AG08395 (cell line): ENCODE data around the gene PDXDC1.
"Not testable (repeated sequence)": the region's sequence is repeated elsewhere in the genome, so short reads cannot be mapped to it uniquely, and the experiment has no call there.

Experiments
- DNase-seq: peaks from one replicate; pipeline ENCODE4 v3.0.0; 2012; ENCODE audit warnings: mixed read lengths, low spot score

The PDXDC1 gene

GRCh38 chr16:15062085-15062810, 87.4 kb downstream of the PDXDC1 start:
- not testable (repeated sequence) for DNase-seq

DNA sequence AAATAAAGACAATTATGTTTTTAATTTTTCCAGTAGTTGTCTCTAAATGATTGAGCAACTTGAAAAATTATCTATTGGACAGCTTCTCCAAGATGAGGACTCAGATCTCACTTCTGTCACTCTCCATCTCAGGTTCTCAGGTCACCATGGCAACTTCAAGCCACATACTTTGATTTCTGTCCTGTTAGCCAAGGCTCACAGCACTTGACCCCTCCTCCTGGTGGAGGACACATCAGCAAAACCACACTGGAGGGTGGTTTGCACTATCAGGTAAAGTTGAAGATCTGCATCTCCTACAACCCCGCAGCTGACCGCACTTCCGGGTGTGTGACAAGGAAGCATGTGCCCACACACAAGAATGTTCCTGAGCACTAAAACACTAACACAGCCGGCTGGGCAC, 91.1 kb downstream of the PDXDC1 start:
- DNase-seq, result not testable (repeated sequence)

DNA sequence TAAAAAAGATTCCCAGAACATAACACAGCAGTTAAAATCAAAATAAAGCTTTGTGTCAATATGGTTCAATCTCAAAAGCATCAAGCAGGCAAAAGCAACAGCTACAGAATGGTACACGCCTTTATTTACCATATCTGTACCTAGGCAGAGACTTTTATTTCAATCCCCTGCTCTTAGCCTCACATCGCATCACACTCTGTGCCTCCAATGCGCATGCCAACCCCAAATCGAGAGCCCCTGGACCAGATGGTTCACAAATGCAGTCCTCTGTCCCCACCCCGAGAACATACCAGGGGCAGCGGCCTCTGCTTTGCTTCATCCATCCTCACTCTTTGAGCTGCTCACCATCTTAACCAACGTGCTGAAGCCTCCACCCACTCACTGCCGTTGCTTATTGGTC, 91.9 kb downstream of the PDXDC1 start:
- DNase-seq, result not testable (repeated sequence)

- not testable (repeated sequence) for DNase-seq
These were observed 96.2 kb downstream of the PDXDC1 start for GRCh38 chr16:15071013-15071412.

DNA sequence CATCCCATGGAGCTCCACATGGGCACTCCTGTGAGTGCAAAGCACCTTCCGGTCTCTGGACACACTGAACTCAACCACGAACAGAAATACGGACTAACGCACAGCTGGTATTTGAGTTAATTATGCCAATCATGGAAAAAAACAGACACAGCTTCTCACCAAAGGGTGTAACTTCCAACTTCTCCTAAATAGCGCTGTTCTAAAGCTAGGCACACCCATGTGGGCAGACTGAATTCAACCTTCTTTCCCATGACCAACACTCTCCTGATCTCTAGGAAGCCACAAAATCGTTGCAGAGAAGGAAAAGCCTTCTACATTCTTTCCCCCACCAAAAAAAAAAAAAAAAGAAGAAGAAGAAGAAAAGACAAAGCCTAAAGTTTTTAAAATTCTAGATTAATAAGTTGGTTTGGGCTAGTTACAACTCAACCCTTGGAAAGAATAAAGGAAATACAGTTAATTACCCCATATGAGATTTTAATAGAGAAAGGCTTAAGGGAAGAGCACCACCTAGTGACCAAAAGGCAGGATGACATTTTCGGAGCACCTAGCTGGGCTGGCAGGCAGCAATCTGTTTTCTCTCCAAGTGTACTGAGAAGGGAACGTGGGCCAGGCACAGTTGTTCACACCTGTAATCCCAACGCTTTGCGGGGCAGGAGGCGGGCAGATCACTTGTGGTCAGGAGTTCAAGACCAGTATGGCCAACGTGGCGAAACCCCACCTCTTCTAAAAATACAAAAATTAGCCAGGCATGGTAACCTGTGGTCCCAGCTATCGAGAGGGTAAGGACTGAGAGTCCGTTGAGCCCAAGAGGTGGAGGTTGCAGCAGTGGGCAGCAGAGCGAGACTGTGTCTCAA, 97.3 kb downstream of the PDXDC1 start:
- not testable (repeated sequence) for DNase-seq

DNA sequence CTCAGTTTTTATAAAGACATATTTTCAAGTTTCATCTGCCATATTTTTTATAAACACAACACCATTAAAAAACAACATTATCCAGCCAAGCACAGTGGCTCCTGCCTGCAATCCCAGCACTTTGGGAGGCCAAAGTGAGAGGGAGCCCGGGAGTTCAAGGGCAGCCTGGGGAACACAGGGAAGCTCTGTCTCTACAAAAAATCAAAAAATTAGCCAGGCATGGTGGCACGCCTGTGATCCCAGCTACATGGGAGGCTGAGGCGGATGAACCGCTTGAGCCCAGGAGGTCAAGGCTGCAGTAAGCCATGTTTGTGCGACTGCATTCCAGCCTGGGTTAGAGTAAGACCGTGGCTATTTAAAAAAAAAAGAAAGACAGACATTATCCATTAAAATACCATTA, 98.3 kb downstream of the PDXDC1 start:
- DNase-seq, result no peak

DNA sequence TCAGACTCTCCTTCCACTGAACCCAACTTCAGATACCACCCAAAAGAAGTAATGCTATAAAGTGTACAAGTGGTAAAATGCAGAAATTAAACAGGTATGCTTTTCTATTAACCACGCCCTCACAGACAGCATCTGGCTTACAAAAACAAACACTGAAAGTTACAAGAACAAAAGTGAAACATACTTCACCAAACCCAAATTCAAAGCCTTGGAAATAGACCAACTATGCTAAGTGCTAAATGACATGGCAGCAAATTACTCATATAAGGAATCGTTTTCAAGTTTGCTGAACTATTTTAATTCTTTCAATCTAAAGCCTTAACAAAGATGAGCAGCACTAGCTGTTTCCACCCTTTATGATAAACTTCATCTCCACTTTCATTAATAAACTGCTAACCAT, 101.3 kb downstream of the PDXDC1 start:
- DNase-seq, result not testable (repeated sequence)

- not testable (repeated sequence) for DNase-seq
These were observed 106.1 kb downstream of the PDXDC1 start for GRCh38 chr16:15080883-15081282.

- not testable (repeated sequence) for DNase-seq
These were observed 108.0 kb downstream of the PDXDC1 start for GRCh38 chr16:15082788-15083187.

GRCh38 chr16:15090663-15091269, 115.9 kb downstream of the PDXDC1 start:
- DNase-seq, result not testable (repeated sequence)

GRCh38 chr16:15093571-15093954, 118.7 kb downstream of the PDXDC1 start:
- DNase-seq, result not testable (repeated sequence)

DNA sequence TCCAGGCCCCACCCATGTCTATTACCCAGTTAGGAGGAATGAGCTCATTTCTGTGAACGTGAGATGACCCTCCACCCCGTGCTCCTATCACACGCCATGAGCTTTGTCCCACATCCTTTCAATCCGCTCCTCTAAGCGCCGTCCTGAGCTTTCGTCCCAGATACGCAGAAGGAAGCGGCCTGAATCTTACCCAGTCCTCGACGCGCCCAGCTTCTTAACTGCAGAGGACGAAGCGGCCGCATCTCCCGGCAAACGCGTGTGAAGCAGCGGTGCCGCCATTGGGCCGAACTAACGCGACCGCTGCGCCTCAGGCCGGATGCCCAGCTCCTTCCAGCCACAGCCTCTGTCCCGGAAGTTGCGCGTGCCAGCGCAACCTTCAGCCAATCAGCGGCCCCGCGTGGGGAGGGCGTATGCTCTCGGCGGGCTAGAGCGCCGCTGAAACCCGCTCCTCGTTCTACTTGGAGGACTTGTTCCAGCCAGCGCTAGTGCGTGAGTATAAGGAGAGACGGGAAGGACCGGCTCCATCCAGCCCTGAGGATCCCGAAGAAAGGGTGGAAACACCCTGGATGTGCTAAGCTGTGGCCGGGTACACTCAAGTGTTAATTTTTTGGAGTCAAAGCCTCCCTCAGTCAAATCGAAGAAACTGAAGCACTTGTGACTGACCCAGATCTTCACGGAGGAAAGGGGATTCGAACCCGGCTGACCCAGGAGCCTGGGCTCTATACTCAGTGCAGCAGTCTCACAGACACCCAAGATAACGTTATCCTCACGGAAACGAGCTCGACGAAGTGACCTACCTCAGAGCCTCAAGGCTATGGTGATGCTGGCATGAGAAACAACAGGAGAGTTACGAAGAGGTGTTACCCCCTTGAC, 119.4 kb downstream of the PDXDC1 start, which contains the start of gene RRN3:
RRN3 (minus strand) TSS at position 318 of the 873 bp plus-strand sequence; CDS start at position 279, 39 bp downstream.
- peak; percentile 88 for DNase-seq

DNA sequence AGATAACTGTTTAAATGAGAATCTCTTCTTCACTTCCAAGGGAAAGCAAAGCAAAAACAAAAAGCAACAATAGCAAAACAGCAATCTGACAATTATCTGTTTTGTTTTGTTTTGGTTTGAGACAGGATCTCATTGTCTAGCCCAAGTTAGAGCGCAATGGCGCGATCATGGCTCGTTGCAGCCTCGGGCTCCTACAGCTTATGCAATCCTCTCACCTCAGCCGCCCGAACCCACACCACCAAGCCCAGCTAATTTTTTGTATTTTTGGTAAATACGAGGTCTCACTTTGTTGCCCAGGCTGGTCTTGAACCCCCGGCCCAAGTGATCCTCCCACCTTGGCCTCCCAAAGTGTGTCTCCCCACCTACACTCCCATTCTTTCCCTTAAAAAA, 121.8 kb downstream of the PDXDC1 start:
- not testable (repeated sequence) for DNase-seq

GRCh38 chr16:15099366-15099909, 124.6 kb downstream of the PDXDC1 start:
- DNase-seq, result not testable (repeated sequence)

DNA sequence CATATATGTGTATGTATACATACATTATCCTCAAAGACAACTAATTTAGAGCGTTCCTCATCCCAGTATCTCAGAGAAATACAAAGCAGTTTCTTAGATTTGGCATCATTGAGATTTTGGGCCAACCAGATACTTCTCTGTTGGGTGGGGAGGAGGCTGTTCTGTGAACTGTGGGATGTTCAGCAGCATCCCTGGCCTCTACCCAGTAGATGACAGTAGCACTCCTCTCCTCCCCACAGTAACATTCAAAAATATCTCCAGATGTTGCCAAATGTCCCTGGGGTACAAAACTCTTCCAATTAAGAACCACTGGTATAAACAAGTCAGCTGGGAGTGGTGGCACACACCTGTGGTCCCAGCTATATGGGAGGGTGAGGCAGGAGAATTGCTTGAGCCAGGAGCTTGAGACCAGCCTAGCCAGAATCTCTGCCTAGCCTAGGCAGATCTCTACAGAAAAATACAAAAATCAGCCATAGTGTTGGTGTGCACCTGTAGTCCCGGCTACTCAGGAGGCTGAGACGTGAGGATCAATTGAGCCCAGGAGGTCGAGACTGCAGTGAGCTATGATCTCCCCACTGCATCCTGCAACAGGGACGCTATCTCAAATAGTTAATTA, 125.7 kb downstream of the PDXDC1 start:
- DNase-seq, result peak; percentile 1

DNA sequence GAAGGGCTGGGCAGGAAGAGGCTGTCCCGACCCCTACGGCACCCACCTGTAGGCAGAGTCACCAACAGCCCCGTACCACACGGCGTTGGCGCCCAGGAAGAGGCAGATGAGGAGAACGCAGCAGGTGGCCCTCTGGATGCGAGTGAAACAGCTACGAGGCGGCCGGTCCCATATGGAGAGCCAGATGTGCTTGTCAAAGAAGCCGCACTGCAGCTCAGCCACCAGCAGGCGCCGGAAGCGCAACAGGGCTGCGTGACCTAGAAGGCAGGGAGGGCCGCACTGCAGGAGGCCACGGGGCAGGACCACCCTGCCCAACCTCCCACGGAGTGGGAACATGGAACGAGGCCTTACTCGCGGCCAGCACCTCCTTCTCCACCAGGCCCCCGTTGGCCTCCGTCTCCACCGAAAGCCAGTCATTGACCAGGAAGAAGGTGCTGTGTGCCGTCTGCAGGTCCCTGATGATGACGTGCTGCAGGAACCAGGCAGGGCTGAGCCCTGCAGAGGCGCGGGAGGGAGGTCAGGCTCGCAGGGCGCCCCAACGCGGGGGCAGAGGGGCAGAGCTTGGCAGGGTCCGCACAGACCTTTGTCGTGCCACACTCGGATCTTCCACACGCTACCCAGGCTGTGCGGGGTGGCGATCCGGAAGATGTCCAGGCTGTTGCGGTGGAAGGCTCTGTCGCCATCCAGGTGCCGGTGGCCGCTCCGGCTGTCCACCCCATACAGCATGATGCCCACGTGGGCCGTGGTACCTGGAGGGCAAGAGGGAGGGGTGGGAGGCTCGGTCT, 153.0 kb downstream of the PDXDC1 start:
- DNase-seq, result not testable (repeated sequence)

DNA sequence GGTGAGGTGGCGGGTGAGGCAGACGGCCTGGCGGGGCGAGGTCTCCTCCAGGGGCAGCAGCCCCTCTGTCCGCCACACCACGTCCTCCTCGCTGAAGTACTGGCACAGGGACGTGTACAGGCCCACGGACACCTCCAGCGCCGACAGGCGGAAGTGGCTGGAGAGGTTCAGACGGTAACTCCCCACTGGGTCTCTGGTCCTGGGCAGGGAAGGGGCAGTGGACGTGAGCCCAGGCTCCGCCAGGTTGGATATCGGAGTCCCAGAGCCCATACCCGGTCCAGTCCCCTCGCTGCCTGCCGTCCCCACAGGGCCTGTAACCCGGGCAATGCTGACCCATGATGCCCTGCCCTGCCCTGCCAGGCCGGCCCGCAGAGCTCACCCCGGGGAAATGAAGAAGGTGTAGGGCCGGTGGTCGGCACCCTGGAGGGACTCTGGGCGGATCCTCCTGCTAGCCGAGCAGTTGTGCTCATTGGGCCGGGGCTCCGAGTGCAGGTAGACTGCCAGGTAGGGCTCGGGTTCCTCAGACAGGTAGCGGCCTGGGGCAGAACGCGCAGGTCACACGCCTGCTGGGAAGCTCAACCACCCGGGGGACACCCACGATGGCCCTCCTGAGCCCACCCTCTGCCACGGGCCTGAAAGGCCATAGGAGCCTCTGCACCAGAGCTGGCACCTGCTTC, 155.6 kb downstream of the PDXDC1 start:
- not testable (repeated sequence) for DNase-seq

DNA sequence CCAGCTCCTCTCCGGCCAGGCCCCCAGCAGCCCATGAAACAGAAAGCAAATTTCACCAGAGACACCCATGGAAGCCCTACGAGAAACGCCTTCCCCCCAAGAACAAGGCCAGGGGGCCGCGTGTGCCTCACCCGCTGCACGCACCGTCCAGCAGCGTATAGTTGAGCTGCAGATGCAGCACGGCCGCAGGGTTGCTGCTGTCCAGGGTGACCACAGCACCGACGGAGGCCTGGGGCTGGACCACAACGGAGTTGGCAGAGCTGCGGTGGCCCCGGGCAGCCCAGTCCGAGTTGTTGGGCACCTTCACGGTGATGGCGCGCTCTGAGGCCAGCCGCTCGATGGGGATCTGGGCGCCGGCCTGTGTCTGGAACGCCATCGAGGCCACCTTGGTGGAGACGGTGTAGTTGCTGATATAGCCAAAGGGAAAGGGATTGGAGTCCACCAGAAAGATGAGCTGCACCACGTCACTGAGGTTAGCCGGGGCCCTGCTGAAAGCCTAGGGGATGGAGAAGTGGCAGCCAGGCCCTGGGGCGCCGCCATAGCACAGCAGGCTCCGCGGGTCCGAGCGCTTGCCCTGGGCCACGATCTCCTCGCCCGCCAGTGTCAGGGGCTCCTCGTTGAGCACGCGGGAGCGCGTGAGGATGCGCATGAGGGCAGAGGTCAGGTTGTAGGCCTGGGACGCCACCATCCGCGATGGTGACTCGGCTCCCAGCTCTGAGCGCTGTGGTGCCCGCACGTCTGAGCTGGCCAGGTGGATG, 156.3 kb downstream of the PDXDC1 start:
- DNase-seq, result not testable (repeated sequence)
